IPS-20b (cell line): ENCODE results near the gene PRXL2C.

Experiments
- H3K27ac ChIP-seq: one replicate; pipeline ENCODE4 v1.5.1; 2013; ENCODE audit warnings: low read length
- H3K27me3 ChIP-seq: 2 replicates; pipeline ENCODE4 v1.6.1; 2013; ENCODE audit warnings: mild to moderate bottlenecking, low read length, inconsistent platforms; ENCODE audit not compliant: insufficient read depth
- H3K36me3 ChIP-seq: 2 replicates; pipeline ENCODE4 v1.6.1; 2013; ENCODE audit warnings: low read depth, mild to moderate bottlenecking, inconsistent platforms, low read length, moderate library complexity; ENCODE audit not compliant: insufficient read depth
- H3K4me1 ChIP-seq: 2 replicates; pipeline ENCODE4 v1.6.1; 2013; ENCODE audit warnings: mild to moderate bottlenecking, control low read depth, inconsistent platforms, low read length, moderate library complexity; ENCODE audit not compliant: insufficient read depth
- H3K4me3 ChIP-seq: 2 replicates; pipeline ENCODE4 v1.5.1; 2013; ENCODE audit warnings: mild to moderate bottlenecking, low read length, inconsistent platforms
- H3K9ac ChIP-seq: 2 replicates; pipeline ENCODE4 v1.6.1; 2013; ENCODE audit warnings: low read depth, mild to moderate bottlenecking, inconsistent platforms, low read length, moderate library complexity
- H3K9me3 ChIP-seq: 2 replicates; pipeline ENCODE4 v1.6.1; 2013; ENCODE audit warnings: mild to moderate bottlenecking, low read depth, low read length, inconsistent platforms; ENCODE audit not compliant: insufficient read depth

PRXL2C gene

GRCh38 chr9:96605328-96605727, 49.8 kb downstream of the PRXL2C start:
- H3K27me3 ChIP-seq: no peaks in the 10 kb centered on the region
- H3K9ac ChIP-seq: no peak overlapping the region
- no peak overlapping the region for H3K4me3 ChIP-seq
- H3K4me1 ChIP-seq: no peaks in the 10 kb centered on the region
- H3K9me3 ChIP-seq: no peaks in the 10 kb centered on the region
- no peak overlapping the region for H3K27ac ChIP-seq
- no peaks in the 10 kb centered on the region for H3K36me3 ChIP-seq

- Histone ChIP-seq H3K27me3 (no peaks in the 10 kb centered on the region), H3K4me1 (no peaks in the 10 kb centered on the region), H3K36me3 (no peaks in the 10 kb centered on the region), H3K27ac (no peak overlapping the region), H3K9ac (no peak overlapping the region), H3K4me3 (no peak overlapping the region), H3K9me3 (no peaks in the 10 kb centered on the region)
These were observed 51.2 kb downstream of the PRXL2C start for GRCh38 chr9:96604004-96604319.

- no peak overlapping the region for H3K9ac ChIP-seq
- H3K36me3 ChIP-seq: no peaks in the 10 kb centered on the region
- no peak overlapping the region for H3K27ac ChIP-seq
- no peaks in the 10 kb centered on the region for H3K9me3 ChIP-seq
- no peak overlapping the region for H3K4me3 ChIP-seq
- H3K4me1 ChIP-seq: no peaks in the 10 kb centered on the region
- H3K27me3 ChIP-seq: no peaks in the 10 kb centered on the region
These were observed 51.7 kb downstream of the PRXL2C start for GRCh38 chr9:96603305-96604003.

DNA sequence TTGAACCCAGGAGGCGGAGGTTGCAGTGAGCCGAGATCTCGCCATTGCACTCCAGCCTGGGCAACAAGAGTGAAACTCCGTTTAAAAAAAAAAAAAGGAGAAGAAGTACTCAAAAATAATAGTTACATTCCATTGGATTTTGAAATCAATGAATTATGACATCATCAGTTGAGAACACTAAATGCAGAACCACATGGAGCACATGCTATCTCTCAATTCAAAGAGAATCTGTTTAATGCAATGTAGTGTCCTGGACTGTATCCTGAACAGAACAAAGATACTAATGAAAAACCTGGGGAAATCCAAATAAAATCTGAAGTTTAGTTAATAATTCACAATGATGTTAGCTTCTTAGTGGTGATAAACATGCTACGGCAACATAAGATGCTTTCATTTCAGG, 55.8 kb downstream of the PRXL2C start:
- Histone ChIP-seq H3K36me3 (no peaks in the 10 kb centered on the region), H3K9ac (no peak overlapping the region), H3K4me1 (0 out of 2 replicates have a peak, but pooled peaks cover 2% of the 10 kb centered on the region), H3K27me3 (no peaks in the 10 kb centered on the region), H3K9me3 (no peaks in the 10 kb centered on the region), H3K4me3 (no peak overlapping the region), H3K27ac (no peak overlapping the region)

GRCh38 chr9:96596601-96597111, 58.5 kb downstream of the PRXL2C start:
- Histone ChIP-seq H3K36me3 (no peaks in the 10 kb centered on the region), H3K9me3 (no peaks in the 10 kb centered on the region), H3K4me1 (0 out of 2 replicates have a peak, but pooled peaks cover 2% of the 10 kb centered on the region), H3K27me3 (no peaks in the 10 kb centered on the region), H3K9ac (no peak overlapping the region), H3K4me3 (no peak overlapping the region), H3K27ac (no peak overlapping the region)
